IMR-90 (cell line): ENCODE results near the gene TTC21B. TPM values are rescaled to one million over a fixed set of nuclear protein-coding genes. Genes with fewer than 3 reads are reported as not detected.

Source experiments
- ATAC-seq: fragments of 200-7000 bp; cut with Tn5 transposase; 2 replicates; pipeline ENCODE4 v1.9.1; 2020; ENCODE audit warnings: low read depth, mild to moderate bottlenecking, moderate library complexity
- BruUV-seq: library from RNA; stranded (reverse); fragments of 400-500 nt; replicated peaks from 2 replicates; lab custom pipeline; 2021; lab: Mats Ljungman, UMichigan
- CTCF ChIA-PET: fragments of 300-600 bp; formaldehyde crosslinking; extraction: SDS; loops from one replicate; lab custom pipeline; 2021; ENCODE audit warnings: antibody characterized with exemption; lab: Yijun Ruan, JAX
- POLR2A ChIA-PET: fragments of 300-600 bp; sonication (Branson Sonifier 250); formaldehyde crosslinking; loops from one replicate; lab custom pipeline; 2022; ENCODE audit warnings: antibody characterized with exemption; ENCODE audit not compliant: unreplicated experiment; lab: Charles Lee
- DNase-seq: peaks from one replicate; pipeline ENCODE4 v3.0.0; 2013
- H2AFZ ChIP-seq: replicated peaks from 2 replicates; pipeline ENCODE3; 2013; ENCODE audit warnings: low read length, mild to moderate bottlenecking; ENCODE audit not compliant: poor library complexity
- H2AK5ac ChIP-seq: 2 replicates; pipeline ENCODE4 v1.6.1; 2013; ENCODE audit warnings: low read depth, low read length, inconsistent platforms
- H2AK9ac ChIP-seq: replicated peaks from 2 replicates; pipeline ENCODE3; 2013; ENCODE audit warnings: mild to moderate bottlenecking, low read depth, low read length, moderate library complexity; ENCODE audit not compliant: poor library complexity
- H2BK120ac ChIP-seq: 2 replicates; pipeline ENCODE4 v1.6.1; 2013; ENCODE audit warnings: low read depth, low read length, inconsistent platforms
- H2BK15ac ChIP-seq: 3 replicates; pipeline ENCODE4 v1.6.1; 2013; ENCODE audit warnings: low read depth, low read length, inconsistent platforms
- H2BK20ac ChIP-seq: 2 replicates; pipeline ENCODE4 v1.6.1; 2013; ENCODE audit warnings: low read depth, mild to moderate bottlenecking, inconsistent platforms, low read length, moderate library complexity
- H2BK5ac ChIP-seq: 2 replicates; pipeline ENCODE4 v1.6.1; 2013; ENCODE audit warnings: mild to moderate bottlenecking, low read depth, low read length, inconsistent platforms; ENCODE audit not compliant: poor library complexity, severe bottlenecking
- H3K14ac ChIP-seq: replicated peaks from 2 replicates; pipeline ENCODE4 v1.6.1; 2013; ENCODE audit warnings: low read depth, low read length, inconsistent platforms
- H3K18ac ChIP-seq: 2 replicates; pipeline ENCODE4 v1.6.1; 2013; ENCODE audit warnings: low read depth, low read length, control low read depth
- H3K23ac ChIP-seq: 2 replicates; pipeline ENCODE4 v1.6.1; 2013; ENCODE audit warnings: low read depth, low read length, inconsistent platforms
- H3K27ac ChIP-seq: 2 replicates; pipeline ENCODE4 v1.5.1; 2013; ENCODE audit warnings: mild to moderate bottlenecking, control low read depth, low read length; ENCODE audit not compliant: insufficient read depth
- H3K27me3 ChIP-seq: 2 replicates; pipeline ENCODE4 v1.6.1; 2013; ENCODE audit warnings: low read length; ENCODE audit not compliant: control insufficient read depth, insufficient read depth
- H3K36me3 ChIP-seq: 2 replicates; pipeline ENCODE4 v1.6.1; 2013; ENCODE audit warnings: low read length, mixed read lengths; ENCODE audit not compliant: control insufficient read depth, insufficient read depth
- H3K4ac ChIP-seq: 2 replicates; pipeline ENCODE4 v1.6.1; 2013; ENCODE audit warnings: low read depth, low read length, inconsistent platforms
- H3K4me1 ChIP-seq: 2 replicates; pipeline ENCODE4 v1.6.1; 2013; ENCODE audit warnings: low read length, mixed read lengths; ENCODE audit not compliant: control insufficient read depth, insufficient read depth
- H3K4me2 ChIP-seq: 2 replicates; pipeline ENCODE4 v1.6.1; 2013; ENCODE audit warnings: low read depth, mild to moderate bottlenecking, control low read depth, low read length, moderate library complexity
- H3K4me3 ChIP-seq: 2 replicates; pipeline ENCODE4 v1.5.1; 2013; ENCODE audit warnings: low read depth, mild to moderate bottlenecking, control low read depth, low read length, moderate library complexity; ENCODE audit not compliant: insufficient read depth
- H3K56ac ChIP-seq: 2 replicates; pipeline ENCODE4 v1.6.1; 2013; ENCODE audit warnings: low read length, inconsistent platforms; ENCODE audit not compliant: insufficient read depth; ENCODE audit errors: extremely low read depth
- H3K79me1 ChIP-seq, 2 experiments: 2 replicates each; pipeline ENCODE4 v1.6.1; 2013; ENCODE audit warnings: low read length in 2 of 2, inconsistent platforms in 1 of 2, low read depth in 1 of 2
- H3K9ac ChIP-seq: 2 replicates; pipeline ENCODE4 v1.6.1; 2013; ENCODE audit warnings: low read depth, low read length, control low read depth
- H3K9me1 ChIP-seq: 2 replicates; pipeline ENCODE4 v1.6.1; 2013; ENCODE audit warnings: low read length, inconsistent platforms; ENCODE audit not compliant: insufficient read depth
- H3K9me3 ChIP-seq: 2 replicates; pipeline ENCODE4 v1.6.1; 2013; ENCODE audit warnings: low read length; ENCODE audit not compliant: control insufficient read depth, insufficient read depth
- H4K20me1 ChIP-seq: 2 replicates; pipeline ENCODE4 v1.6.1; 2013; ENCODE audit warnings: low read length, inconsistent platforms; ENCODE audit not compliant: insufficient read depth
- H4K5ac ChIP-seq: 2 replicates; pipeline ENCODE4 v1.6.1; 2013; ENCODE audit warnings: mild to moderate bottlenecking, low read depth, low read length, control low read depth
- H4K8ac ChIP-seq, 2 experiments: 2 replicates each; pipeline ENCODE4 v1.6.1; 2013; ENCODE audit warnings: low read depth in 2 of 2, low read length in 2 of 2, control low read depth in 1 of 2, inconsistent platforms in 1 of 2
- H4K91ac ChIP-seq: 2 replicates; pipeline ENCODE4 v1.6.1; 2013; ENCODE audit warnings: low read depth, low read length, inconsistent platforms; ENCODE audit not compliant: insufficient read depth
- FOS ChIP-seq: fragments of 150-350 bp; IDR thresholded peaks from 2 replicates; pipeline ENCODE4 v1.6.1; 2016; ENCODE audit warnings: low read depth, low read length
- POLR2A ChIP-seq: IDR thresholded peaks from 2 replicates; pipeline ENCODE4 v1.6.1; 2012; ENCODE audit warnings: mild to moderate bottlenecking, low read depth, low read length
- RAD21 ChIP-seq: IDR thresholded peaks from 2 replicates; pipeline ENCODE4 v1.6.1; 2012; ENCODE audit warnings: low read length, improper control_type of control experiment
- WGBS, 2 experiments: methylation state at CpG; one replicate each; pipeline versions ENCODE4 v1.1.5 to v1.1.7; 2013; ENCODE audit warnings: missing lambda C conversion rate in 2 of 2; ENCODE audit not compliant: insufficient read length in 1 of 2; ENCODE audit errors: extremely low coverage in 2 of 2; 5-methylcytosine and 5-hydroxymethylcytosine counted together
- dilution Hi-C: fragments of 300-500 bp; cut with HindIII; formaldehyde crosslinking; loops from one replicate; pipeline ENCODE4 v1.14.3; 2018; ENCODE audit warnings: low sequenced_read_pairs; ENCODE audit not compliant: unreplicated experiment
- in situ Hi-C: fragments of 300-500 bp; cut with MboI; formaldehyde crosslinking; loops from 3 replicates; pipeline ENCODE4 v1.14.3; 2019; ENCODE audit warnings: low sequenced_read_pairs, inconsistent platforms, mixed read lengths
- intact Hi-C: fragments of 100-400 bp; cut with micrococcal nuclease; formaldehyde crosslinking; loops from 2 replicates; pipeline ENCODE4 v1.10.0; 2022
- polyA plus RNA-seq, 3 experiments: library from polyadenylated mRNA; depleted of rRNA; stranded (reverse); fragments of >200 nt; gene quantifications; 2 replicates each; pipeline ENCODE4 v1.2.3, GENCODE V29; 2012; ENCODE audit warnings: low replicate concordance in 1 of 3
- total RNA-seq: library from RNA; depleted of rRNA; stranded (reverse); fragments of >200 nt; gene quantifications from 2 replicates; pipeline ENCODE4 v1.2.3, GENCODE V29; 2012

The TTC21B gene
- total and polyA plus RNA-seq, 2 of the 4 experiments (the other 2 are of a cell fraction) = 8.0 to 17.2 TPM

DNA sequence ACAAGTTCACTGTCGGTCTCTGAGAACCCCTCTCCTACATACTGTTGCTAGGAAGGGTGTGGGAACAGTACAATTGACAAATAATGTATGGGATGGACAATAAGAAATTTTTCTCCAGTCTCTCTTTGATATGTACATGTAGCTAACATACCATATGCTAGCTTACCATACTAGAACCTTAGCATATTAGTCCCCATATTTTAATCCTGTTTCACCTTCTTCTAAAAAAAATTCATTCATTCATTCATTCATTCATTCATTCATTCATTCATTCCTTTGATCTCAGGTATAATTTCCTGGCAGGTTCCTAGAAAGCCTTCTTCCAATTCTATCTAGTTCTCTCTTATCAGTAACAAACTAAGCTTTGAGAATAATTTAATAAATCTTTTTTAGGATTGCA lies 62.2 kb downstream of the TTC21B start:
- Histone ChIP-seq H3K4me3 (no peak overlapping the region), H2BK20ac (no peak overlapping the region), H3K9ac (no peak overlapping the region), H2AK9ac (no peak overlapping the region), H2AK5ac (no peak overlapping the region), H3K4ac (no peak overlapping the region), H4K8ac (no peak overlapping the region), H3K9me3 (no peaks in the 10 kb centered on the region), H3K9me1 (0 out of 2 replicates have a peak, but pooled peaks cover 6% of the 10 kb centered on the region), H3K18ac (no peak overlapping the region), H2BK5ac (no peak overlapping the region), H2BK15ac (no peak overlapping the region), H4K5ac (no peak overlapping the region), H3K27me3 (no peaks in the 10 kb centered on the region), H3K4me1 (no peaks in the 10 kb centered on the region), H3K23ac (no peak overlapping the region), H4K91ac (no peak overlapping the region), H2BK120ac (no peak overlapping the region), H3K36me3 (peaks cover 8% of the 10 kb centered on the region), H2AFZ (no peak overlapping the region), H4K20me1 (no peaks in the 10 kb centered on the region), H3K14ac (no peak overlapping the region), H3K79me1 (no peaks in the 10 kb centered on the region; a peak in 1 of 4 replicates), H3K56ac (no peak overlapping the region), H3K4me2 (no peak overlapping the region), H3K27ac (no peak overlapping the region)
- in situ Hi-C loops = no loop called here
- ChIA-PET POLR2A (no interaction called here), CTCF (no interaction called here)
- intact Hi-C loops = no loop called here
- no peak for ATAC-seq
- no CpG with 5 or more reads among the region's 1 CpG for WGBS, 2 experiments
- TF ChIP-seq FOS (no peak), POLR2A (no peak), RAD21 (no peak)
- BruUV-seq = no TSS peak
- DNase-seq = no peak
- dilution Hi-C loops = no loop called here
